H9 (cell line): ENCODE measurements around the gene NEK6. TPM values are rescaled to one million over a fixed set of nuclear protein-coding genes. Genes with fewer than 3 reads are reported as not detected.

Experiments used
- DNase-seq: peaks from one replicate; pipeline ENCODE4 v3.0.0-alpha.2; 2017
- H2AFZ ChIP-seq: one replicate; pipeline ENCODE4 v1.6.1; 2013; ENCODE audit warnings: mild to moderate bottlenecking, low read length, control low read depth, moderate library complexity
- H2AK5ac ChIP-seq: 2 replicates; pipeline ENCODE4 v1.6.1; 2013; ENCODE audit warnings: low read length, control low read depth, mixed read lengths; ENCODE audit not compliant: insufficient read length
- H2BK120ac ChIP-seq: one replicate; pipeline ENCODE4 v1.6.1; 2013; ENCODE audit warnings: low read depth, mild to moderate bottlenecking, low read length, control low read depth, inconsistent platforms; ENCODE audit not compliant: poor library complexity, severe bottlenecking
- H2BK12ac ChIP-seq: 2 replicates; pipeline ENCODE4 v1.6.1; 2013; ENCODE audit warnings: low read length, control low read depth, mixed read lengths, low read depth; ENCODE audit not compliant: insufficient read length
- H2BK15ac ChIP-seq: 2 replicates; pipeline ENCODE4 v1.6.1; 2013; ENCODE audit warnings: low read depth, low read length, control low read depth
- H2BK20ac ChIP-seq: one replicate; pipeline ENCODE4 v1.6.1; 2013; ENCODE audit warnings: low read depth, mild to moderate bottlenecking, low read length, control low read depth, inconsistent platforms; ENCODE audit not compliant: poor library complexity, severe bottlenecking
- H2BK5ac ChIP-seq: 2 replicates; pipeline ENCODE4 v1.6.1; 2013; ENCODE audit warnings: low read length, control low read depth, mixed read lengths; ENCODE audit not compliant: insufficient read length
- H3K14ac ChIP-seq: 2 replicates; pipeline ENCODE4 v1.6.1; 2013; ENCODE audit warnings: low read length, control low read depth; ENCODE audit not compliant: insufficient read depth
- H3K18ac ChIP-seq: 2 replicates; pipeline ENCODE4 v1.6.1; 2013; ENCODE audit warnings: low read depth, mild to moderate bottlenecking, mixed read lengths, low read length, control low read depth; ENCODE audit not compliant: insufficient read length
- H3K23ac ChIP-seq: 2 replicates; pipeline ENCODE4 v1.6.1; 2013; ENCODE audit warnings: low read length, control low read depth, mixed read lengths, low read depth; ENCODE audit not compliant: insufficient read length
- H3K23me2 ChIP-seq: 2 replicates; pipeline ENCODE4 v1.6.1; 2013; ENCODE audit warnings: low read depth, mild to moderate bottlenecking, mixed read lengths, low read length, control low read depth; ENCODE audit not compliant: insufficient read length, poor library complexity, severe bottlenecking
- H3K27ac ChIP-seq: 2 replicates; pipeline ENCODE4 v1.5.1; 2013; ENCODE audit warnings: low read length, control low read depth, mixed read lengths, low read depth; ENCODE audit not compliant: insufficient read length
- H3K27me3 ChIP-seq: 2 replicates; pipeline ENCODE4 v1.6.1; 2013; ENCODE audit warnings: low read length, control low read depth, inconsistent platforms; ENCODE audit not compliant: insufficient read depth
- H3K4ac ChIP-seq: 2 replicates; pipeline ENCODE4 v1.6.1; 2013; ENCODE audit warnings: low read depth, mild to moderate bottlenecking, control low read depth, inconsistent platforms, low read length, moderate library complexity
- H3K4me1 ChIP-seq: 2 replicates; pipeline ENCODE4 v1.6.1; 2013; ENCODE audit warnings: low read length, control low read depth, inconsistent platforms; ENCODE audit not compliant: insufficient read depth
- H3K4me2 ChIP-seq: 2 replicates; pipeline ENCODE4 v1.6.1; 2013; ENCODE audit warnings: low read length, control low read depth, mixed read lengths; ENCODE audit not compliant: insufficient read length, insufficient read depth
- H3K56ac ChIP-seq: 2 replicates; pipeline ENCODE4 v1.6.1; 2013; ENCODE audit warnings: low read depth, mild to moderate bottlenecking, mixed read lengths, low read length, control low read depth; ENCODE audit not compliant: insufficient read length
- H3K79me1 ChIP-seq: 2 replicates; pipeline ENCODE4 v1.6.1; 2013; ENCODE audit warnings: low read depth, mild to moderate bottlenecking, moderate library complexity, low read length, control low read depth, inconsistent platforms; ENCODE audit not compliant: insufficient read depth, poor library complexity, severe bottlenecking
- H3K79me2 ChIP-seq: 2 replicates; pipeline ENCODE4 v1.6.1; 2013; ENCODE audit warnings: low read length, control low read depth, inconsistent platforms; ENCODE audit not compliant: insufficient read depth
- H3K9ac ChIP-seq: 2 replicates; pipeline ENCODE4 v1.6.1; 2013; ENCODE audit warnings: low read length, control low read depth, mixed read lengths; ENCODE audit not compliant: insufficient read length; ENCODE audit errors: extremely low read depth
- H3K9me3 ChIP-seq: one replicate; pipeline ENCODE4 v1.6.1; 2013; ENCODE audit warnings: low read depth, low read length, inconsistent platforms; ENCODE audit not compliant: control insufficient read depth
- H3T11ph ChIP-seq: one replicate; pipeline ENCODE4 v1.6.1; 2013; ENCODE audit warnings: mild to moderate bottlenecking, low read length, control low read depth, inconsistent platforms
- H4K20me1 ChIP-seq: one replicate; pipeline ENCODE4 v1.6.1; 2013; ENCODE audit not compliant: control insufficient read depth, insufficient read length, insufficient read depth
- H4K5ac ChIP-seq: 2 replicates; pipeline ENCODE4 v1.6.1; 2013; ENCODE audit warnings: low read depth, mild to moderate bottlenecking, mixed read lengths, low read length, control low read depth; ENCODE audit not compliant: insufficient read length
- H4K8ac ChIP-seq: replicated peaks from 2 replicates; pipeline ENCODE4 v1.6.1; 2013; ENCODE audit warnings: low read length, control low read depth, mixed read lengths, low read depth; ENCODE audit not compliant: insufficient read length
- H4K91ac ChIP-seq: 2 replicates; pipeline ENCODE4 v1.6.1; 2013; ENCODE audit warnings: low read depth, mild to moderate bottlenecking, moderate library complexity, mixed read lengths, low read length, control low read depth; ENCODE audit not compliant: insufficient read length
- H3K27ac Mint-ChIP-seq, 3 experiments: 2 replicates in 2 of 3; 3 replicates in 1 of 3; pipeline ENCODE4 v1.8.0; 2020 to 2021; ENCODE audit warnings: mixed read lengths in 3 of 3, mild to moderate bottlenecking in 1 of 3, moderate library complexity in 1 of 3
- H3K27me3 Mint-ChIP-seq: 2 replicates; pipeline ENCODE4 v1.8.0; 2021; ENCODE audit warnings: low read depth, mild to moderate bottlenecking, moderate library complexity, mixed read lengths
- H3K36me3 Mint-ChIP-seq, 3 experiments: 2 replicates in 2 of 3; 3 replicates in 1 of 3; pipeline ENCODE4 v1.8.0; 2020 to 2021; ENCODE audit warnings: low read depth in 3 of 3, mixed read lengths in 3 of 3; ENCODE audit not compliant: insufficient read depth in 1 of 3
- H3K4me1 Mint-ChIP-seq, 2 experiments: 2 replicates each; pipeline ENCODE4 v1.8.0; 2020; ENCODE audit warnings: mixed read lengths in 2 of 2
- H3K4me3 Mint-ChIP-seq, 2 experiments: 2 replicates in 1 of 2; 3 replicates in 1 of 2; pipeline ENCODE4 v1.8.0; 2020 to 2021; ENCODE audit warnings: mild to moderate bottlenecking in 2 of 2, mixed read lengths in 2 of 2, moderate library complexity in 1 of 2
- H3K9me3 Mint-ChIP-seq, 2 experiments: 2 replicates in 1 of 2; 3 replicates in 1 of 2; pipeline ENCODE4 v1.8.0; 2020; ENCODE audit warnings: mild to moderate bottlenecking in 2 of 2, mixed read lengths in 2 of 2, moderate library complexity in 1 of 2
- WGBS: extraction: QIAGEN DNeasy Blood & Tissue Kit; methylation state at CpG from one replicate; pipeline ENCODE4 v1.1.7; 2013; ENCODE audit warnings: missing lambda C conversion rate, low lambda C conversion rate, mixed read lengths; ENCODE audit not compliant: insufficient read length; ENCODE audit errors: extremely low coverage; 5-methylcytosine and 5-hydroxymethylcytosine counted together
- total RNA-seq: library from RNA; stranded (reverse); gene quantifications from 2 replicates; pipeline ENCODE4 v1.2.1, GENCODE V29; 2021
- TF ChIP-seq, protein P1 (sequence below): fragments of 200-600 bp; sonication (generic); conservative IDR thresholded peaks from 3 replicates; pipeline ENCODE4 v1.8.0; 2021; ENCODE audit warnings: antibody characterized with exemption, mild to moderate bottlenecking

Gene NEK6
- total RNA-seq, 1 experiment from 2014 or later = 14.3 TPM

DNA sequence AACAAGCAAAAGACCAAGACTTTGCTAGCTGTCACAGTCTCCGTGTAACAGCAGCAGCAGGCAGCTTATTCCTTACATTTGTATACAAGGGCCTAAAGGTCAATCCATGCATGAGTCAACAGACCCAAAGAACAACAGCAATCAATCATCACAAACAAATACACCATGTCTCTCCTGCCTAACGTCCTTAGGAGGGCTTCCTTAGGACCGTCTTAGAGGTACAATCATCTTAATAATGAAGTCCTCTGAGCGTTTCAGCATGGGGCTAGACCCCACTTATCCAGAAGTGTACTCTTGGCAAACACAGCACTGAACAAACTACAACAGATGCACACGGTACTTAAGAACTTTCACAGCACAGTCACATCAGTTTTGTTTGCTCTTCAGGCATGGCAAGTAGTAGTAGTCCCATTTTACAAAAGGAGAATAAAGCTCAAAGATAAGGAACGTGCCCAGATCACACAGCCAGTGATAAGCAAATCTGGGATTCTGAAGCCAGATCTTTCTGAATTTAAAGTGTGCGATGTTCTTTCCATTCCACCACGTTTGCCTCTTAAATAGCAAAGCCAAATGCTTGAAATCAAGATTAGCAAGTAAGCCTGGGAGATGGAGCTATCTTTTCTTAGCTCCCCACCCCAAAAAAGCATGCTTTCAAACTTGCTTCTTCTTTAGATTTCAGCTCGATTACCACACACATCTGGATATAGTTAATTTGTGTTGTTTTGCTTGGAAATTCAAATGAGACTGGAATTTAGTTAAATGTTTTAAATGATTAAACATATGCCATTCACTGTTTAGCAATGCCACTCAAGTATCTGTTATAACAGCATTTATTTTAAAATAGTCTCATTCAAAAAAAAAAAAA lies 133.3 kb downstream of the NEK6 start:
- no peak overlapping the region for H2BK5ac ChIP-seq
- Mint-ChIP-seq H3K4me1 (peaks cover 37 to 50% of the 10 kb centered on the region in 2 experiments), H3K9me3 (no peaks in the 10 kb centered on the region), H3K36me3 (no peaks in the 10 kb centered on the region; a peak in 1 of 7 replicates), H3K27me3 (no peaks in the 10 kb centered on the region), H3K27ac (0 out of 7 replicates have a peak overlapping the region, but pooled peaks of 1 of the 3 experiments have one; percentile 74), H3K4me3 (no peak overlapping the region)
- no peak overlapping the region for H3T11ph ChIP-seq
- no peak for DNase-seq
- no peak overlapping the region for H3K4ac ChIP-seq
- H3K56ac ChIP-seq = no peak overlapping the region
- H3K79me1 ChIP-seq = peaks cover 9% of the 10 kb centered on the region
- no peak overlapping the region for H4K8ac ChIP-seq
- peaks cover 21% of the 10 kb centered on the region; the same call in 1 of the 2 replicates for H3K79me2 ChIP-seq
- no peak overlapping the region for H2BK120ac ChIP-seq
- no peaks in the 10 kb centered on the region for H3K9me3 ChIP-seq
- H4K20me1 ChIP-seq = no peaks in the 10 kb centered on the region
- H3K9ac ChIP-seq = no peak overlapping the region
- no CpG with 5 or more reads among the region's 9 CpGs for WGBS
- no peaks in the 10 kb centered on the region for H3K23me2 ChIP-seq
- no peak overlapping the region for H4K5ac ChIP-seq
- TF ChIP-seq, protein P1, sequence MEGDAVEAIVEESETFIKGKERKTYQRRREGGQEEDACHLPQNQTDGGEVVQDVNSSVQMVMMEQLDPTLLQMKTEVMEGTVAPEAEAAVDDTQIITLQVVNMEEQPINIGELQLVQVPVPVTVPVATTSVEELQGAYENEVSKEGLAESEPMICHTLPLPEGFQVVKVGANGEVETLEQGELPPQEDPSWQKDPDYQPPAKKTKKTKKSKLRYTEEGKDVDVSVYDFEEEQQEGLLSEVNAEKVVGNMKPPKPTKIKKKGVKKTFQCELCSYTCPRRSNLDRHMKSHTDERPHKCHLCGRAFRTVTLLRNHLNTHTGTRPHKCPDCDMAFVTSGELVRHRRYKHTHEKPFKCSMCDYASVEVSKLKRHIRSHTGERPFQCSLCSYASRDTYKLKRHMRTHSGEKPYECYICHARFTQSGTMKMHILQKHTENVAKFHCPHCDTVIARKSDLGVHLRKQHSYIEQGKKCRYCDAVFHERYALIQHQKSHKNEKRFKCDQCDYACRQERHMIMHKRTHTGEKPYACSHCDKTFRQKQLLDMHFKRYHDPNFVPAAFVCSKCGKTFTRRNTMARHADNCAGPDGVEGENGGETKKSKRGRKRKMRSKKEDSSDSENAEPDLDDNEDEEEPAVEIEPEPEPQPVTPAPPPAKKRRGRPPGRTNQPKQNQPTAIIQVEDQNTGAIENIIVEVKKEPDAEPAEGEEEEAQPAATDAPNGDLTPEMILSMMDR = no peak
- H2BK15ac ChIP-seq = no peak overlapping the region
- H2BK12ac ChIP-seq = no peak overlapping the region
- H2BK20ac ChIP-seq = no peak overlapping the region
- H3K27me3 ChIP-seq = no peaks in the 10 kb centered on the region
- no peak overlapping the region for H2AFZ ChIP-seq
- no peak overlapping the region for H3K14ac ChIP-seq
- H3K18ac ChIP-seq = no peak overlapping the region
- no peak overlapping the region for H3K27ac ChIP-seq
- no peak overlapping the region for H2AK5ac ChIP-seq
- H3K23ac ChIP-seq = no peak overlapping the region
- H4K91ac ChIP-seq = no peak overlapping the region
- H3K4me2 ChIP-seq = no peak overlapping the region
- peaks cover 4% of the 10 kb centered on the region; the same call in 1 of the 2 replicates for H3K4me1 ChIP-seq
